Measurements from ENCODE around the gene TOMT.

- TF ChIP-seq CTCF (IDR thresholded peaks at IDR 0.05): no peak
- no peak for TF ChIP-seq POLR2AphosphoS5 (IDR thresholded peaks at IDR 0.05)
- no peak for TF ChIP-seq EP300 (IDR thresholded peaks at IDR 0.05)
These were observed 22.3 kb upstream of the TOMT start for GRCh38 chr11:72083414-72083813.
